ENCODE results near the gene COL18A1. TPM values are rescaled to one million over a fixed set of nuclear protein-coding genes. Genes with fewer than 3 reads are reported as not detected.

The COL18A1 gene
- total and polyA plus RNA-seq, 4 donors, result 97.3 to 963 (median 295) TPM

DNA sequence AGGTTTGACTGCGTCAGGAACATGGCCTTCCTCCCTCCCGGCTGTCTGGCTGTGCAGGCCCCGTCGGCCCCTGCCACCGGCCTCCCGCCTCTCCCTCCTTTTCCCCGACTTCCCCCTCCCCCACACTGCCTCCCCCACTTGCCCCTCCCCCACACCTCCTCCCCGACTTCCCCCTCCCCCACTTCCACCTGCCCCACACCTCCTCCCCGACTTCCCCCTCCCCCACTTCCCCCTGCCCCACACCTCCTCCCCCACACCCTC is 84.7 kb downstream of the COL18A1 start:
- intact Hi-C loops (cut with DNase I), result no loop called here
- Histone ChIP-seq H3K27ac (ENCODE audit: low read depth in 1 of 2, low read length in 2 of 2) (no peak overlapping the region), H3K36me3 (ENCODE audit: control insufficient read depth in 1 of 2, insufficient read depth in 2 of 2, low read length in 1 of 2) (peaks cover 0 to 5% of the 10 kb centered on the region in 2 donors), H3K9me3 (ENCODE audit: control insufficient read depth, low read length) (no peaks in the 10 kb centered on the region), H3K4me1 (ENCODE audit: control insufficient read depth in 1 of 2, insufficient read depth in 2 of 2, low read length in 2 of 2) (no peaks in the 10 kb centered on the region), H3K27me3 (ENCODE audit: control insufficient read depth in 1 of 2, insufficient read depth in 2 of 2, low read length in 1 of 2) (no peaks in the 10 kb centered on the region), H3K4me3 (ENCODE audit: low read length in 2 of 2) (no peak overlapping the region)
- 62 to 73% methylated on average over 8 to 9 of the region's 9 CpGs for WGBS, 2 donors
- DNase-seq (no peak), ATAC-seq (ENCODE audit: low FRiP score) (no peak)

- H3K36me3 ChIP-seq (ENCODE audit: control insufficient read depth in 1 of 2, insufficient read depth in 2 of 2, low read length in 1 of 2), result peaks cover 0 to 5% of the 10 kb centered on the region in 2 donors
- no peak for DNase-seq
These were observed 85.2 kb downstream of the COL18A1 start for GRCh38 chr21:45490049-45490731.

GRCh38 chr21:45491056-45491455 is 86.1 kb downstream of the COL18A1 start:
- Histone ChIP-seq H3K36me3 (ENCODE audit: control insufficient read depth in 1 of 2, insufficient read depth in 2 of 2, low read length in 1 of 2) (peaks cover 0 to 8% of the 10 kb centered on the region in 2 donors), H3K4me1 (ENCODE audit: control insufficient read depth in 1 of 2, insufficient read depth in 2 of 2, low read length in 2 of 2) (no peaks in the 10 kb centered on the region), H3K9me3 (ENCODE audit: control insufficient read depth, low read length) (no peaks in the 10 kb centered on the region), H3K27ac (ENCODE audit: low read depth in 1 of 2, low read length in 2 of 2) (no peak overlapping the region), H3K4me3 (ENCODE audit: low read length in 2 of 2) (no peak overlapping the region), H3K27me3 (ENCODE audit: control insufficient read depth in 1 of 2, insufficient read depth in 2 of 2, low read length in 1 of 2) (no peaks in the 10 kb centered on the region)
- intact Hi-C loops (cut with DNase I), result no loop called here
- DNase-seq, result no peak
- 89 to 95% methylated on average over 18 to 20 of the region's 20 CpGs for WGBS, 2 donors
- ATAC-seq (ENCODE audit: low FRiP score), result no peak

More at GRCh38 chr21:45490049-45490731, 85.2 kb downstream of the COL18A1 start:
- H3K27ac ChIP-seq (ENCODE audit: low read depth in 1 of 2, low read length in 2 of 2), result no peak overlapping the region
- WGBS, 2 donors, result 71 to 74% methylated on average over 28 of the region's 29 CpGs
- no peak overlapping the region for H3K4me3 ChIP-seq (ENCODE audit: low read length in 2 of 2)
- ATAC-seq (ENCODE audit: low FRiP score), result no peak
- intact Hi-C loops (cut with DNase I), result no loop called here
- no peaks in the 10 kb centered on the region for H3K27me3 ChIP-seq (ENCODE audit: control insufficient read depth in 1 of 2, insufficient read depth in 2 of 2, low read length in 1 of 2)
- no peaks in the 10 kb centered on the region for H3K9me3 ChIP-seq (ENCODE audit: control insufficient read depth, low read length)
- no peaks in the 10 kb centered on the region for H3K4me1 ChIP-seq (ENCODE audit: control insufficient read depth in 1 of 2, insufficient read depth in 2 of 2, low read length in 2 of 2)

DNA sequence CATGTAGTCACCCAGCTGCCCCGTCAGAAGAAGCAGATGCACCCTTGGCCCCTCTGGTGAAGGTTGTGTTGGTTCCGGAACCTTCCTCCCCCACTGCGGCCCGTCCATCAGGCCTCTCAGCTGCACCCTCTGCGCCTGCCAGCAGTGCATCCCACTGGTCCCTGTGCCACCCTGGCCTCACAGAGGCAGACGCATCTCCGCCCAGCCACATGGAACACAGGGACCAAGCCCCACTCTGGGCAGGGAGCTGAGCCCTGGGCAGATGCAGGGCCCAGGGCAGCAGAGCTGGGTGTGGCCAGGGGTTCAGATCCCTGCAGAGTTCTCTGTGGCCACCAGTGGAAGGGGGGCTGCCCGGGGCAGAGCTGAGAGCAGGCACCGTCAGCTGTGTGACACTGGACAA is 86.7 kb downstream of the COL18A1 start:
- no peak for DNase-seq
- 92 to 94% methylated on average over 9 of the region's 9 CpGs for WGBS, 2 donors
- Histone ChIP-seq H3K36me3 (ENCODE audit: control insufficient read depth in 1 of 2, insufficient read depth in 2 of 2, low read length in 1 of 2) (peaks cover 0 to 8% of the 10 kb centered on the region in 2 donors), H3K4me3 (ENCODE audit: low read length in 2 of 2) (no peak overlapping the region), H3K9me3 (ENCODE audit: control insufficient read depth, low read length) (no peaks in the 10 kb centered on the region), H3K4me1 (ENCODE audit: control insufficient read depth in 1 of 2, insufficient read depth in 2 of 2, low read length in 2 of 2) (no peaks in the 10 kb centered on the region), H3K27ac (ENCODE audit: low read depth in 1 of 2, low read length in 2 of 2) (no peak overlapping the region), H3K27me3 (ENCODE audit: control insufficient read depth in 1 of 2, insufficient read depth in 2 of 2, low read length in 1 of 2) (no peaks in the 10 kb centered on the region)
- intact Hi-C loops (cut with DNase I), result no loop called here
- ATAC-seq (ENCODE audit: low FRiP score), result no peak

DNA sequence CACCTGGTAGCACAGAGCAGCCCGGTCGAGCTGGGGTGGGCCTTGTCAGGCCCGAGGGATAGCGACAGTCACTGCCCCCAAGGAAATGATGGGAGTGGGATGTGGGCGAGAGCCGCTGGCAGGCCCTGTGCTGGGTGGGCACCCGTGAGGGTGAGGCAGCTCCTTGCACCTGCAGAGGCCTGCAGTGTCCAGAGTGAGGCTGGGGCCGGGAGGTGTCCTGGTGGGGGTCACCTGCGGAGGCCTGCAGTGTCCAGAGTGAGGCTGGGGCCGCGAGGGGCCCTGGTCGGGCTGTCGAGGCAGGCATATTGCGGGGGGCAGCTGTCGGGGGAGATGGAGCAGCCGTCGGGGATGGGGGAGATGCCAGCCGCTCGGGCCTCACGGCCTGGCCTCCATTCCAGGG is 87.8 kb downstream of the COL18A1 start:
- H3K9me3 ChIP-seq (ENCODE audit: control insufficient read depth, low read length), result no peaks in the 10 kb centered on the region
- 91 to 92% methylated on average over 19 to 20 of the region's 20 CpGs for WGBS, 2 donors
- no peaks in the 10 kb centered on the region for H3K4me1 ChIP-seq (ENCODE audit: control insufficient read depth in 1 of 2, insufficient read depth in 2 of 2, low read length in 2 of 2)
- no peak overlapping the region for H3K4me3 ChIP-seq (ENCODE audit: low read length in 2 of 2)
- H3K27me3 ChIP-seq (ENCODE audit: control insufficient read depth in 1 of 2, insufficient read depth in 2 of 2, low read length in 1 of 2), result no peaks in the 10 kb centered on the region
- intact Hi-C loops (cut with DNase I), result no loop called here
- no peak for DNase-seq
- H3K36me3 ChIP-seq (ENCODE audit: control insufficient read depth in 1 of 2, insufficient read depth in 2 of 2, low read length in 1 of 2), result peaks cover 0 to 8% of the 10 kb centered on the region in 2 donors
- no peak for ATAC-seq (ENCODE audit: low FRiP score)
- no peak overlapping the region for H3K27ac ChIP-seq (ENCODE audit: low read depth in 1 of 2, low read length in 2 of 2)

DNA sequence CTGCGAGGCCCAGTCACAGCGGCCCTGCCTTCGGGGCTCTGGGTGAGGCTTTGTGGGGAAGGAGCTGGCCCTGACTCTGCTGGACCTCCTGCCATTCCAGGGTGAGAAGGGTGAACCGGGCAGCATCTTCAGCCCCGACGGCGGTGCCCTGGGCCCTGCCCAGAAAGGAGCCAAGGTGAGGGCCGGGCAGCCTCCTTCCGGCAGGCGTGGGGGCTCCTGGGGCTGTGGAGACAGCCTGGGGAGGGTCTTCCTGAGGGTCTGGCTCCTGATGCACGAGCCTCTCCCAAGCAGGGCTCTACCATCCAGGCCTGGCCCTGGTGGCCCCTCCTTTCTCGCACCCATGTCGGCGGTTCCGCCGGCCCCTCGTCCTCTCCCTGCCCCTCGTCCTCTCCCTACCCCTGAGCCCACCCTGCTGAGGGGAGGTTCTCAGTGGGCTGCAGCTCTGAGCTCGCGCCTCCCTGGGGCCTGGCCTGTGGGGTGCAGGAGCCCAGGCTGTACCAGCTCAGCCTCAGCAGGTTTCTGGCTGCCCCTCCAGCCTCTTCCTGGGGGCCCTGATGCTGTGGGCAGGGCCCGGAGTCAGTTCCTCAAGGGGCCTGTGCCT is 88.5 kb downstream of the COL18A1 start:
- intact Hi-C loops (cut with DNase I), result no loop called here

GRCh38 chr21:45494135-45494850 is 89.3 kb downstream of the COL18A1 start:
- intact Hi-C loops (cut with DNase I), result no loop called here
- no peak for ATAC-seq (ENCODE audit: low FRiP score)
- WGBS, 2 donors, result 94% methylated on average over 27 of the region's 27 CpGs

More for the DNA sequence above, 88.5 kb downstream of the COL18A1 start:
- Histone ChIP-seq H3K27me3 (ENCODE audit: control insufficient read depth in 1 of 2, insufficient read depth in 2 of 2, low read length in 1 of 2) (no peaks in the 10 kb centered on the region), H3K27ac (ENCODE audit: low read depth in 1 of 2, low read length in 2 of 2) (no peak overlapping the region), H3K4me1 (ENCODE audit: control insufficient read depth in 1 of 2, insufficient read depth in 2 of 2, low read length in 2 of 2) (no peaks in the 10 kb centered on the region), H3K36me3 (ENCODE audit: control insufficient read depth in 1 of 2, insufficient read depth in 2 of 2, low read length in 1 of 2) (peaks cover 0 to 8% of the 10 kb centered on the region in 2 donors), H3K4me3 (ENCODE audit: low read length in 2 of 2) (no peak overlapping the region), H3K9me3 (ENCODE audit: control insufficient read depth, low read length) (no peaks in the 10 kb centered on the region)
- ATAC-seq (ENCODE audit: low FRiP score) (no peak), DNase-seq (no peak)
- 91 to 94% methylated on average over 20 to 21 of the region's 21 CpGs for WGBS, 2 donors

GRCh38 chr21:45494851-45495680 is 90.1 kb downstream of the COL18A1 start:
- intact Hi-C loops (cut with DNase I), result no loop called here
- no peaks in the 10 kb centered on the region for H3K27me3 ChIP-seq (ENCODE audit: control insufficient read depth in 1 of 2, insufficient read depth in 2 of 2, low read length in 1 of 2)
- no peaks in the 10 kb centered on the region for H3K4me1 ChIP-seq (ENCODE audit: control insufficient read depth in 1 of 2, insufficient read depth in 2 of 2, low read length in 2 of 2)
- H3K4me3 ChIP-seq (ENCODE audit: low read length in 2 of 2), result no peak overlapping the region
- peak; percentile 41 to 73 for DNase-seq
- no peak for ATAC-seq (ENCODE audit: low FRiP score)
- no peak overlapping the region for H3K27ac ChIP-seq (ENCODE audit: low read depth in 1 of 2, low read length in 2 of 2)
- H3K9me3 ChIP-seq (ENCODE audit: control insufficient read depth, low read length), result no peaks in the 10 kb centered on the region
- WGBS, 2 donors, result 89% methylated on average over 29 to 30 of the region's 30 CpGs
- peaks cover 0 to 8% of the 10 kb centered on the region in 2 donors for H3K36me3 ChIP-seq (ENCODE audit: control insufficient read depth in 1 of 2, insufficient read depth in 2 of 2, low read length in 1 of 2)

More at GRCh38 chr21:45494135-45494850, 89.3 kb downstream of the COL18A1 start:
- peaks cover 0 to 8% of the 10 kb centered on the region in 2 donors for H3K36me3 ChIP-seq (ENCODE audit: control insufficient read depth in 1 of 2, insufficient read depth in 2 of 2, low read length in 1 of 2)
- no peaks in the 10 kb centered on the region for H3K9me3 ChIP-seq (ENCODE audit: control insufficient read depth, low read length)
- no peaks in the 10 kb centered on the region for H3K4me1 ChIP-seq (ENCODE audit: control insufficient read depth in 1 of 2, insufficient read depth in 2 of 2, low read length in 2 of 2)
- peak in 1 of 2 donors; percentile 62 for DNase-seq
- no peak overlapping the region for H3K27ac ChIP-seq (ENCODE audit: low read depth in 1 of 2, low read length in 2 of 2)
- no peak overlapping the region for H3K4me3 ChIP-seq (ENCODE audit: low read length in 2 of 2)
- no peaks in the 10 kb centered on the region for H3K27me3 ChIP-seq (ENCODE audit: control insufficient read depth in 1 of 2, insufficient read depth in 2 of 2, low read length in 1 of 2)
